Lung (tissue), 12 donors: ENCODE measurements around the gene RNF150. TPM values are rescaled to one million over a fixed set of nuclear protein-coding genes. Genes with fewer than 3 reads are reported as not detected.
A peak's percentile ranks its signal among the peaks of the same experiment; 100 is the strongest.

Source experiments
- ATAC-seq: fragments of 200-7000 bp; cut with Tn5 transposase; one replicate; pipeline ENCODE4 v1.9.1; 2020; ENCODE audit warnings: moderate number of reproducible peaks; ENCODE audit not compliant: insufficient read depth, low FRiP score
- DNase-seq, 3 donors: peaks; one replicate each; pipeline ENCODE4 v3.0.0-alpha.2; 2013 to 2017
- H3K27ac ChIP-seq, 2 donors: one replicate each; pipeline ENCODE4 v1.5.1; 2013; ENCODE audit warnings: mild to moderate bottlenecking in 2 of 2, moderate library complexity in 2 of 2, control low read depth in 1 of 2, inconsistent platforms in 1 of 2, low read depth in 1 of 2, low read length in 1 of 2
- H3K27me3 ChIP-seq, 3 donors: one replicate each; pipeline ENCODE4 v1.5.1; 2013; ENCODE audit warnings: low read length in 2 of 3; ENCODE audit not compliant: control insufficient read depth in 3 of 3, insufficient read depth in 3 of 3
- H3K36me3 ChIP-seq, 4 donors: one replicate each; pipeline ENCODE4 v1.5.1; 2013; ENCODE audit warnings: low read length in 4 of 4, mild to moderate bottlenecking in 1 of 4, moderate library complexity in 1 of 4; ENCODE audit not compliant: control insufficient read depth in 4 of 4, insufficient read depth in 4 of 4
- H3K4me1 ChIP-seq, 5 donors: one replicate each; pipeline ENCODE4 v1.5.1; 2013; ENCODE audit warnings: low read length in 5 of 5, mild to moderate bottlenecking in 2 of 5, moderate library complexity in 1 of 5; ENCODE audit not compliant: control insufficient read depth in 5 of 5, insufficient read depth in 5 of 5
- H3K4me3 ChIP-seq: one replicate; pipeline ENCODE4 v1.5.1; 2013; ENCODE audit warnings: mild to moderate bottlenecking, control low read depth, moderate library complexity
- H3K9ac ChIP-seq, 2 donors: one replicate each; pipeline ENCODE4 v1.5.1; 2013; ENCODE audit warnings: low read length in 2 of 2, control low read depth in 1 of 2; ENCODE audit not compliant: insufficient read depth in 1 of 2
- H3K9me3 ChIP-seq, 4 donors: one replicate each; pipeline ENCODE4 v1.5.1; 2013; ENCODE audit warnings: low read length in 3 of 4, mild to moderate bottlenecking in 1 of 4, moderate library complexity in 1 of 4; ENCODE audit not compliant: control insufficient read depth in 4 of 4, insufficient read depth in 3 of 4
- WGBS, 2 donors: extraction: QIAGEN DNeasy Blood & Tissue Kit; methylation state at CpG; one replicate each; pipeline ENCODE4 v1.1.7; 2013; 5-methylcytosine and 5-hydroxymethylcytosine counted together
- polyA plus RNA-seq, 2 donors: library from polyadenylated mRNA; stranded (reverse); fragments of 200-250 nt; gene quantifications; one replicate each; pipeline ENCODE4 v1.2.1, GENCODE V29; 2013
- total RNA-seq, 2 donors: library from RNA; depleted of rRNA in 1 of 2; stranded (reverse); fragments of >200 nt in 1 of 2; gene quantifications; one replicate each; pipeline ENCODE4 v1.2.1, GENCODE V29; 2014 to 2021
- TF ChIP-seq, protein P1 (sequence below): IDR thresholded peaks from 2 replicates; pipeline ENCODE4 v1.5.1; 2012; ENCODE audit warnings: mild to moderate bottlenecking; ENCODE audit errors: control extremely low read depth, extremely low read depth
- donor health status: control.
- donor health status: control.
- donor health status: Bipolar disorder and iron deficiency.
- donor health status: healthy.
- donor health status: DM: yes; HTN: yes; CAD: no.

RNF150 gene
- total and polyA plus RNA-seq, 4 donors: 0.18 to 19.3 (median 2.1) TPM

DNA sequence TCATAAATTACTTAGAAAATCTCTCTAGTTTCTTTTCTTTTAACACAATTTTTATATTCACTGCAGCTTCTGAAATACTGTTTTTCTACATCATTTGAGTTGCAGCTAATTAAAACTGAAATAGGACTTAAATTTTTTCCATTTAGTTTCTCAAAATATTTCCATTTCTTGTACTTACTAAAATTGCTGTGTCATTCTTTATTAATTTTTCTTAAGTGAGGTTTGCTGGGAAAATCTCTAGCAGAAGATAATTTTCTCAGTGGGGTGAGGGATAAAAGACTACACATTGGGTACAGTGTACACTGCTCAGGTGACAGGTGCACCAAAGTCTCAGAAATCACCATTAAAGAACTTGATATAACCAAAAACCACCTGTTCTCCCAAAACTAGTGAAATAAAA lies 57.7 kb downstream of the RNF150 start:
- no peaks in the 10 kb centered on the region for H3K27me3 ChIP-seq
- H3K27ac ChIP-seq: no peak overlapping the region
- H3K9me3 ChIP-seq: no peaks in the 10 kb centered on the region
- no peaks in the 10 kb centered on the region for H3K36me3 ChIP-seq
- H3K4me3 ChIP-seq: no peak overlapping the region
- TF ChIP-seq, protein P1, sequence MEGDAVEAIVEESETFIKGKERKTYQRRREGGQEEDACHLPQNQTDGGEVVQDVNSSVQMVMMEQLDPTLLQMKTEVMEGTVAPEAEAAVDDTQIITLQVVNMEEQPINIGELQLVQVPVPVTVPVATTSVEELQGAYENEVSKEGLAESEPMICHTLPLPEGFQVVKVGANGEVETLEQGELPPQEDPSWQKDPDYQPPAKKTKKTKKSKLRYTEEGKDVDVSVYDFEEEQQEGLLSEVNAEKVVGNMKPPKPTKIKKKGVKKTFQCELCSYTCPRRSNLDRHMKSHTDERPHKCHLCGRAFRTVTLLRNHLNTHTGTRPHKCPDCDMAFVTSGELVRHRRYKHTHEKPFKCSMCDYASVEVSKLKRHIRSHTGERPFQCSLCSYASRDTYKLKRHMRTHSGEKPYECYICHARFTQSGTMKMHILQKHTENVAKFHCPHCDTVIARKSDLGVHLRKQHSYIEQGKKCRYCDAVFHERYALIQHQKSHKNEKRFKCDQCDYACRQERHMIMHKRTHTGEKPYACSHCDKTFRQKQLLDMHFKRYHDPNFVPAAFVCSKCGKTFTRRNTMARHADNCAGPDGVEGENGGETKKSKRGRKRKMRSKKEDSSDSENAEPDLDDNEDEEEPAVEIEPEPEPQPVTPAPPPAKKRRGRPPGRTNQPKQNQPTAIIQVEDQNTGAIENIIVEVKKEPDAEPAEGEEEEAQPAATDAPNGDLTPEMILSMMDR: no peak
- no peak for DNase-seq
- peaks cover 0 to 42% (median 0%) of the 10 kb centered on the region in 5 donors for H3K4me1 ChIP-seq
- no peak overlapping the region for H3K9ac ChIP-seq
- ATAC-seq: no peak

DNA sequence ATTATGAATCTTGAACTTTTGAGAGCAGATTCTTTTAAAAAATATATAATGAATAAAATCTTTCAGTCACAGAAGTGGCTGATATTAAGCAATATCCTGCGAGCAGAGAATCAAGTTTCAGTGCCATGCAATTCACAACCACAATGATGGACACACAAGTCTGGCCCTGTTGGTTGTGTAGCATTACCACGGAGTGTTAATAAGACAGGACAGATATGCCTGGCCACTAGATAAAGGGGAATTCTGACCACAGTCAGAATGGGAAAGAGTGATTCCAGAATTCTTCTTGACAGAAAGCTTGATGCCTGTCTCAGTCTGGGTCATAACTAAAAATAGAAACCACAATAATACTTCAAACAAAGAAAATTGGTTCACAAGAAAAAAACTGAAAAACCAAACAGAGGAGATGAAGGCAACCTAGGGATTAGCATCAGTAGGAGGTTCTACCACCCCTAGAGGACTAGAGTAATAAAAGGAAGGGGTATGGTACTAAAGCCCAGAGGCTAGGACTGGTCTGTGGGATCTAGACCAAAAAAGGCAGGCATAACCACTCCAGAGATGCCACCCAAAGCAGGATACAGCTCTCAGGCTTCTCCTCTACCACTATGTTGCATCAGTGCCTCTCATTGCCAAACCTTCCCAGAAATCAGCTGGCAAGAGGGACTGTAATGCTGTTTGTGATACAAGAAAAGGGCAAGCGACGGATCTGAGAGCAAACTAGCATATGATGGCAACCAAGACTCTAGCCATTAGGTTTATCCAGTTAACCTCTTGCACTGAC lies 59.0 kb downstream of the RNF150 start:
- no peaks in the 10 kb centered on the region for H3K9me3 ChIP-seq
- H3K4me3 ChIP-seq: no peak overlapping the region
- H3K4me1 ChIP-seq: peaks cover 0 to 34% (median 0%) of the 10 kb centered on the region in 5 donors
- no peak for ATAC-seq
- peak in 1 of 3 donors; percentile 25 for DNase-seq
- no peak overlapping the region for H3K9ac ChIP-seq
- TF ChIP-seq, protein P1: no peak
- WGBS, 2 donors: 53 to 77% methylated on average over 4 of the region's 4 CpGs
- no peaks in the 10 kb centered on the region for H3K36me3 ChIP-seq
- no peaks in the 10 kb centered on the region for H3K27me3 ChIP-seq
- H3K27ac ChIP-seq: peak overlapping the region in 1 of 2 donors; percentile 74

DNA sequence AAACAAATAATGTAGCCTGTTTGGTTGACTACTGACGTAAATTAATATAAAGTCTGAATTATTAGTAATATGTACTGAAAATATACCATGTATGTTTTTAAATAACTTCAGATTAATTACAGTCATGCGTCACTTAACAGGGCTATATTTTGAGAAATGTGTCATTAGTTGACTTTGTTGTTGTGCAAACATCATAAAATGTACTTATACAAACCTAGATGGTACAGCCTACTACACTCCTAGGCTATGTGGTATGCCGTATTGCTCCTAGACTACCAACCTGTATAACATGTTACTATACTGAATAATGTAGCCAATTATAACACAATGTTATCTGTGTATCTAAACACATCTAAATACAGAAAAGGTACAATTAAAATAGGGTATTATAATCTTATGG lies 66.6 kb downstream of the RNF150 start:
- H3K36me3 ChIP-seq: no peaks in the 10 kb centered on the region
- no peaks in the 10 kb centered on the region for H3K27me3 ChIP-seq
- TF ChIP-seq, protein P1: no peak
- no peak overlapping the region for H3K4me3 ChIP-seq
- DNase-seq (no peak), ATAC-seq (no peak)
- 90 to 97% methylated on average over 3 of the region's 3 CpGs for WGBS, 2 donors
- H3K27ac ChIP-seq: no peak overlapping the region
- peaks cover 0 to 7% (median 0%) of the 10 kb centered on the region in 5 donors for H3K4me1 ChIP-seq
- H3K9me3 ChIP-seq: no peaks in the 10 kb centered on the region
- H3K9ac ChIP-seq: no peak overlapping the region
